Right lung (tissue), 5 donors: Measurements from ENCODE around the gene CCT7. TPM values are rescaled to one million over a fixed set of nuclear protein-coding genes. Genes with fewer than 3 reads are reported as not detected.

Experiments
- DNase-seq, 2 donors: peaks; one replicate each; pipeline ENCODE4 v3.0.0-alpha.2; 2013
- polyA plus RNA-seq, 5 donors: library from polyadenylated mRNA; unstranded; fragments of 120-200 nt; gene quantifications; one replicate each; pipeline versions ENCODE4 v1.2.1 to v1.2.3, GENCODE V29; 2013; ENCODE audit warnings: inconsistent platforms in 1 of 5, low replicate concordance in 1 of 5; ENCODE audit not compliant: insufficient read length in 5 of 5, insufficient read depth in 1 of 5

CCT7 gene
- polyA plus RNA-seq, 5 donors, result 211 to 233 (median 216) TPM

GRCh38 chr2:73292316-73292905, 58.3 kb downstream of the CCT7 start:
- no peak for DNase-seq

- no peak for DNase-seq
These were observed 58.9 kb downstream of the CCT7 start for GRCh38 chr2:73292906-73293533.

- DNase-seq, result peak in 1 of 2 donors; percentile 22
These were observed 59.5 kb downstream of the CCT7 start, which contains the start of gene EGR4 for GRCh38 chr2:73293534-73294171. Gene EGR4, minus strand, starts transcription at chr2:73293548. Its CDS starts 231 bp downstream, at chr2:73293317.

GRCh38 chr2:73294239-73294638, 60.1 kb downstream of the CCT7 start:
- DNase-seq, result no peak

- DNase-seq, result no peak
These were observed 61.8 kb downstream of the CCT7 start for GRCh38 chr2:73295751-73296400.

GRCh38 chr2:73297151-73297559, 63.0 kb downstream of the CCT7 start:
- no peak for DNase-seq

- DNase-seq, result no peak
These were observed 63.5 kb downstream of the CCT7 start for GRCh38 chr2:73297586-73297985.

- DNase-seq, result no peak
These were observed 66.8 kb downstream of the CCT7 start for GRCh38 chr2:73300926-73301325.

GRCh38 chr2:73301636-73302035, 67.5 kb downstream of the CCT7 start:
- no peak for DNase-seq

Other genes starting within 250 kb of the CCT7 start
- gene SFXN5, start 162.6 kb upstream of the CCT7 start, polyA plus RNA-seq, result 10 to 100 TPM; 13.7 to 17.6 (median 14.9) TPM
- 10 to 100 TPM in 3 of 5 donors, 1 to 10 TPM in 2; 9.0 to 12.5 (median 11.8) TPM for gene RAB11FIP5, start 121.4 kb upstream of the CCT7 start, polyA plus RNA-seq
- gene NOTO, start 31.7 kb upstream of the CCT7 start, polyA plus RNA-seq, result under 1 TPM; 0.08 to 0.18 (median 0.13) TPM
- 10 to 100 TPM; 30.4 to 39.0 (median 35.6) TPM for gene SMYD5, start 20.1 kb upstream of the CCT7 start, polyA plus RNA-seq
- 10 to 100 TPM in 4 of 5 donors, 1 to 10 TPM in 1; 9.8 to 21.8 (median 11.8) TPM for gene PRADC1, start 1.1 kb upstream of the CCT7 start, polyA plus RNA-seq
- 1 to 10 TPM; 1.5 to 2.1 (median 1.6) TPM for gene FBXO41, start 50.2 kb downstream of the CCT7 start, polyA plus RNA-seq
- not detected for gene EGR4, start 59.2 kb downstream of the CCT7 start, polyA plus RNA-seq
- 10 to 100 TPM; 29.4 to 40.5 (median 38.9) TPM for gene ALMS1, start 151.5 kb downstream of the CCT7 start, polyA plus RNA-seq